Keratinocyte (primary cell): ENCODE results near the gene CCDC40. TPM values are rescaled to one million over a fixed set of nuclear protein-coding genes. Genes with fewer than 3 reads are reported as not detected.

ENCODE experiments used
- DNase-seq: peaks from one replicate; pipeline ENCODE4 v3.0.0-alpha.2; 2011; ENCODE audit warnings: low read depth, missing footprints, low spot score
- FAIRE-seq: peaks from 2 replicates; lab custom pipeline; 2011; peaks lifted over from hg19 to GRCh38; lab: Jason Lieb, UNC
- H2AFZ ChIP-seq: 2 replicates; pipeline ENCODE4 v1.6.0; 2012; ENCODE audit warnings: low read length, control low read depth, inconsistent platforms; ENCODE audit not compliant: control insufficient read depth
- H3K27ac ChIP-seq: 2 replicates; pipeline ENCODE4 v1.5.1; 2011; ENCODE audit warnings: low read length; ENCODE audit not compliant: control insufficient read depth, insufficient read depth
- H3K27me3 ChIP-seq: 3 replicates; pipeline ENCODE4 v1.6.0; 2011; ENCODE audit warnings: low read length; ENCODE audit not compliant: control insufficient read depth, insufficient read depth; ENCODE audit errors: extremely low read depth
- H3K36me3 ChIP-seq, 2 experiments: 2 replicates in 1 of 2; 3 replicates in 1 of 2; pipeline ENCODE4 v1.5.1; 2011; ENCODE audit warnings: low read length in 2 of 2, mild to moderate bottlenecking in 1 of 2; ENCODE audit not compliant: control insufficient read depth in 2 of 2, insufficient read depth in 2 of 2; ENCODE audit errors: extremely low read depth in 1 of 2
- H3K4me1 ChIP-seq: 3 replicates; pipeline ENCODE4 v1.5.1; 2011; ENCODE audit warnings: low read length; ENCODE audit not compliant: control insufficient read depth, insufficient read depth; ENCODE audit errors: extremely low read depth
- H3K4me2 ChIP-seq: 3 replicates; pipeline ENCODE4 v1.6.0; 2011; ENCODE audit warnings: low read depth, low read length; ENCODE audit not compliant: control insufficient read depth, insufficient read depth; ENCODE audit errors: extremely low read depth
- H3K4me3 ChIP-seq, 3 experiments: fragments of 200-600 bp in 1 of 3; sonication (generic) in 1 of 3; 2 replicates in 2 of 3; 3 replicates in 1 of 3; pipeline ENCODE4 v1.5.1; 2011 to 2016; ENCODE audit warnings: low read length in 3 of 3, mild to moderate bottlenecking in 3 of 3, control low read depth in 2 of 3, inconsistent platforms in 1 of 3, low read depth in 1 of 3, mixed read lengths in 1 of 3, mixed run types in 1 of 3, moderate library complexity in 1 of 3; ENCODE audit not compliant: control insufficient read depth in 2 of 3, insufficient read depth in 2 of 3; ENCODE audit errors: extremely low read depth in 1 of 3
- H3K79me2 ChIP-seq: 2 replicates; pipeline ENCODE4 v1.6.0; 2012; ENCODE audit warnings: low read length; ENCODE audit not compliant: control insufficient read depth, insufficient read depth
- H3K9ac ChIP-seq: 3 replicates; pipeline ENCODE4 v1.6.0; 2011; ENCODE audit warnings: low read length; ENCODE audit not compliant: control insufficient read depth, insufficient read depth; ENCODE audit errors: extremely low read depth
- H3K9me1 ChIP-seq: 3 replicates; pipeline ENCODE4 v1.6.0; 2011; ENCODE audit warnings: low read length; ENCODE audit not compliant: control insufficient read depth, insufficient read depth; ENCODE audit errors: extremely low read depth
- H3K9me3 ChIP-seq: 2 replicates; pipeline ENCODE4 v1.5.1; 2012; ENCODE audit warnings: low read depth, low read length; ENCODE audit not compliant: control insufficient read depth
- H4K20me1 ChIP-seq: 3 replicates; pipeline ENCODE4 v1.6.0; 2011; ENCODE audit warnings: low read length; ENCODE audit not compliant: control insufficient read depth, insufficient read depth; ENCODE audit errors: extremely low read depth
- CTCF ChIP-seq, 3 experiments: IDR thresholded peaks in 1 of 3; conservative IDR thresholded peaks in 1 of 3; optimal IDR thresholded peaks in 1 of 3; 2 replicates in 2 of 3; 3 replicates in 1 of 3; pipeline versions ENCODE3 to v1.5.1; 2011; ENCODE audit warnings: low read length in 3 of 3, mild to moderate bottlenecking in 3 of 3, moderate library complexity in 2 of 3, control low read depth in 1 of 3, inconsistent platforms in 1 of 3; ENCODE audit not compliant: insufficient read depth in 2 of 3; ENCODE audit errors: extremely low read depth in 1 of 3
- EZH2 ChIP-seq: IDR thresholded peaks from one replicate; pipeline ENCODE4 v1.6.1; 2012; ENCODE audit warnings: inconsistent platforms, mild to moderate bottlenecking, low read length, moderate library complexity
- dilution Hi-C: fragments of 300-500 bp; cut with MboI; formaldehyde crosslinking; loops from one replicate; pipeline ENCODE4 v1.7.0; 2020; ENCODE audit warnings: low sequenced_read_pairs; ENCODE audit not compliant: extremely low pct_ligation_motif_present
- polyA plus RNA-seq, 5 experiments: library from polyadenylated mRNA; depleted of rRNA in 3 of 5; stranded (reverse) in 3 of 5; stranded (forward) in 1 of 5; unstranded in 1 of 5; fragments of >200 nt; gene quantifications; 1 replicate in 1 of 5; 2 replicates in 3 of 5; 3 replicates in 1 of 5; pipeline versions ENCODE4 v1.2.1 to v1.2.3, GENCODE V29; 2011 to 2012; ENCODE audit warnings: missing spikeins in 2 of 5, low read depth in 1 of 5, low replicate concordance in 1 of 5

The CCDC40 gene
- polyA plus RNA-seq, 1 donor (not counting 4 experiments of a cell fraction or from before 2014, with no cell fraction given), result 2.4 TPM

DNA sequence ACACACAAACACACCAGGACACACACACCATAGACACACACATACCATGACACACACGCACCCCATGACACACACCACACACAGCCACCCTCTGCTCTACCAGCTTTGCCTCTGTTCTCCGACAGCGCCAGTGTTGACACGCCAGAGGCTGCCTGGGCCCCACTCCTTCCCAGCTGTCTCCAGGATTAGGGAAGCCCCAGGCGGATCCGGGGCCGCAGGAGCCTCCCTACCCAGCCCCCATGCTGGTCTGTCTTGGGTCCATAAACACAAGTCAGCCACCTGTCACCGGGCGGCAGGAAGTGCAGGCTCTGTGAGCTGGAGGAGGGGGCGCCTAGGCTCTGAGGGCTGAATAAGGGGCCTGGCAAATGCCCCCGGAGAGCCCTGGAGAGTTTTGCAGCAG is 11.3 kb upstream of the CCDC40 start:
- no peak overlapping the region for H3K4me2 ChIP-seq
- H2AFZ ChIP-seq, result no peak overlapping the region
- no peaks in the 10 kb centered on the region for H3K36me3 ChIP-seq
- H4K20me1 ChIP-seq, result peaks cover 10% of the 10 kb centered on the region
- no peak overlapping the region for H3K9ac ChIP-seq
- TF ChIP-seq EZH2 (no peak), CTCF (optimal IDR thresholded peaks at IDR 0.05 in 1 of 3, IDR thresholded peaks at IDR 0.05 in 1 of 3, conservative IDR thresholded peaks at IDR 0.05 in 1 of 3; ENCODE audit: extremely low read depth in 1 of 3, insufficient read depth in 2 of 3, low read length in 3 of 3) (no peak)
- DNase-seq (peak; percentile 33), FAIRE-seq (no peak)
- no peaks in the 10 kb centered on the region for H3K9me3 ChIP-seq
- H3K27ac ChIP-seq, result no peak overlapping the region
- dilution Hi-C loops, result no loop called here
- H3K79me2 ChIP-seq, result peaks cover 22% of the 10 kb centered on the region
- H3K4me3 ChIP-seq, result no peak overlapping the region
- peaks cover 9% of the 10 kb centered on the region for H3K9me1 ChIP-seq
- peaks cover 12% of the 10 kb centered on the region for H3K4me1 ChIP-seq
- no peaks in the 10 kb centered on the region for H3K27me3 ChIP-seq

- Histone ChIP-seq H3K4me2 (no peak overlapping the region), H2AFZ (no peak overlapping the region), H3K27ac (no peak overlapping the region), H3K79me2 (peaks cover 25% of the 10 kb centered on the region), H3K36me3 (no peaks in the 10 kb centered on the region), H3K9me1 (peaks cover 9% of the 10 kb centered on the region), H3K9me3 (no peaks in the 10 kb centered on the region), H3K27me3 (no peaks in the 10 kb centered on the region), H3K9ac (no peak overlapping the region), H3K4me3 (no peak overlapping the region), H4K20me1 (peaks cover 12% of the 10 kb centered on the region), H3K4me1 (peaks cover 15% of the 10 kb centered on the region)
- no peak for FAIRE-seq
- no peak for DNase-seq
- dilution Hi-C loops, result no loop called here
- TF ChIP-seq EZH2 (no peak), CTCF (optimal IDR thresholded peaks at IDR 0.05 in 1 of 3, IDR thresholded peaks at IDR 0.05 in 1 of 3, conservative IDR thresholded peaks at IDR 0.05 in 1 of 3; ENCODE audit: extremely low read depth in 1 of 3, insufficient read depth in 2 of 3, low read length in 3 of 3) (no peak)
These were observed 10.6 kb upstream of the CCDC40 start for GRCh38 chr17:80025796-80026195.
